ENCODE data around the gene CRMP1. TPM values are rescaled to one million over a fixed set of nuclear protein-coding genes. Genes with fewer than 3 reads are reported as not detected.

Gene CRMP1

Small RNAs within 50 kb of the gene (small RNA-seq; reads per million reads assigned to genes)
- not detected for gene MIR378D1 (ENCODE audit: insufficient read depth)
